ENCODE measurements around the gene SNAP29.

DNA sequence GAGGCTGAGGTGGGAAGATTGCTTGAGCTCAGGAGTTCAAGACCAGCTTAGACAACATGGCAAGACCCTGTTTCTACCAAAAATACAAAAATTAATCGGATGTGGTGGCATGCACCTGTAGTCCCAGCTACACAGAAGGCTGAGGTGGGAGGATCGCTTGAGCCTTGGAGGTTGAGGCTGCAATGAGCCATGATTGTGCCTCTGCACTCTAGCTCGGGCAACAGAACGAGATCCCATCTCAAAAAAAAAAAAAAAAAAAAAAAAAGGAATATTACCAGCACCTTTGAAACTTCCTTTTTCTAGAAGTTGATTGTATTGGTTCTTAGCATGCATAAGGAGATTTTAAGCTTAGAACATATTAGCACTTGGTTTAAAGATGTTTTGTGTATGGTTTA, 69.8 kb downstream of the SNAP29 start:
- TF ChIP-seq CTCF (IDR thresholded peaks at IDR 0.05; ENCODE audit: low read length) (no peak), EZH2 (IDR thresholded peaks at IDR 0.05; ENCODE audit: borderline replicate concordance, low read length) (no peak)

Data from OCI-LY1 (cell line).